H9 (cell line): ENCODE data around the gene CA9. TPM values are rescaled to one million over a fixed set of nuclear protein-coding genes. Genes with fewer than 3 reads are reported as not detected.

Experiments used
- DNase-seq: peaks from one replicate; pipeline ENCODE4 v3.0.0-alpha.2; 2017
- H2AFZ ChIP-seq: one replicate; pipeline ENCODE4 v1.6.1; 2013; ENCODE audit warnings: mild to moderate bottlenecking, low read length, control low read depth, moderate library complexity
- H2AK5ac ChIP-seq: 2 replicates; pipeline ENCODE4 v1.6.1; 2013; ENCODE audit warnings: low read length, control low read depth, mixed read lengths; ENCODE audit not compliant: insufficient read length
- H2BK120ac ChIP-seq: one replicate; pipeline ENCODE4 v1.6.1; 2013; ENCODE audit warnings: low read depth, mild to moderate bottlenecking, low read length, control low read depth, inconsistent platforms; ENCODE audit not compliant: poor library complexity, severe bottlenecking
- H2BK12ac ChIP-seq: 2 replicates; pipeline ENCODE4 v1.6.1; 2013; ENCODE audit warnings: low read length, control low read depth, mixed read lengths, low read depth; ENCODE audit not compliant: insufficient read length
- H2BK15ac ChIP-seq: 2 replicates; pipeline ENCODE4 v1.6.1; 2013; ENCODE audit warnings: low read depth, low read length, control low read depth
- H2BK20ac ChIP-seq: one replicate; pipeline ENCODE4 v1.6.1; 2013; ENCODE audit warnings: low read depth, mild to moderate bottlenecking, low read length, control low read depth, inconsistent platforms; ENCODE audit not compliant: poor library complexity, severe bottlenecking
- H2BK5ac ChIP-seq: 2 replicates; pipeline ENCODE4 v1.6.1; 2013; ENCODE audit warnings: low read length, control low read depth, mixed read lengths; ENCODE audit not compliant: insufficient read length
- H3K14ac ChIP-seq: 2 replicates; pipeline ENCODE4 v1.6.1; 2013; ENCODE audit warnings: low read length, control low read depth; ENCODE audit not compliant: insufficient read depth
- H3K18ac ChIP-seq: 2 replicates; pipeline ENCODE4 v1.6.1; 2013; ENCODE audit warnings: low read depth, mild to moderate bottlenecking, mixed read lengths, low read length, control low read depth; ENCODE audit not compliant: insufficient read length
- H3K23ac ChIP-seq: 2 replicates; pipeline ENCODE4 v1.6.1; 2013; ENCODE audit warnings: low read length, control low read depth, mixed read lengths, low read depth; ENCODE audit not compliant: insufficient read length
- H3K23me2 ChIP-seq: 2 replicates; pipeline ENCODE4 v1.6.1; 2013; ENCODE audit warnings: low read depth, mild to moderate bottlenecking, mixed read lengths, low read length, control low read depth; ENCODE audit not compliant: insufficient read length, poor library complexity, severe bottlenecking
- H3K27ac ChIP-seq: 2 replicates; pipeline ENCODE4 v1.5.1; 2013; ENCODE audit warnings: low read length, control low read depth, mixed read lengths, low read depth; ENCODE audit not compliant: insufficient read length
- H3K27me3 ChIP-seq: 2 replicates; pipeline ENCODE4 v1.6.1; 2013; ENCODE audit warnings: low read length, control low read depth, inconsistent platforms; ENCODE audit not compliant: insufficient read depth
- H3K4ac ChIP-seq: 2 replicates; pipeline ENCODE4 v1.6.1; 2013; ENCODE audit warnings: low read depth, mild to moderate bottlenecking, control low read depth, inconsistent platforms, low read length, moderate library complexity
- H3K4me1 ChIP-seq: 2 replicates; pipeline ENCODE4 v1.6.1; 2013; ENCODE audit warnings: low read length, control low read depth, inconsistent platforms; ENCODE audit not compliant: insufficient read depth
- H3K4me2 ChIP-seq: 2 replicates; pipeline ENCODE4 v1.6.1; 2013; ENCODE audit warnings: low read length, control low read depth, mixed read lengths; ENCODE audit not compliant: insufficient read length, insufficient read depth
- H3K56ac ChIP-seq: 2 replicates; pipeline ENCODE4 v1.6.1; 2013; ENCODE audit warnings: low read depth, mild to moderate bottlenecking, mixed read lengths, low read length, control low read depth; ENCODE audit not compliant: insufficient read length
- H3K79me1 ChIP-seq: 2 replicates; pipeline ENCODE4 v1.6.1; 2013; ENCODE audit warnings: low read depth, mild to moderate bottlenecking, moderate library complexity, low read length, control low read depth, inconsistent platforms; ENCODE audit not compliant: insufficient read depth, poor library complexity, severe bottlenecking
- H3K79me2 ChIP-seq: 2 replicates; pipeline ENCODE4 v1.6.1; 2013; ENCODE audit warnings: low read length, control low read depth, inconsistent platforms; ENCODE audit not compliant: insufficient read depth
- H3K9ac ChIP-seq: 2 replicates; pipeline ENCODE4 v1.6.1; 2013; ENCODE audit warnings: low read length, control low read depth, mixed read lengths; ENCODE audit not compliant: insufficient read length; ENCODE audit errors: extremely low read depth
- H3K9me3 ChIP-seq: one replicate; pipeline ENCODE4 v1.6.1; 2013; ENCODE audit warnings: low read depth, low read length, inconsistent platforms; ENCODE audit not compliant: control insufficient read depth
- H3T11ph ChIP-seq: one replicate; pipeline ENCODE4 v1.6.1; 2013; ENCODE audit warnings: mild to moderate bottlenecking, low read length, control low read depth, inconsistent platforms
- H4K20me1 ChIP-seq: one replicate; pipeline ENCODE4 v1.6.1; 2013; ENCODE audit not compliant: control insufficient read depth, insufficient read length, insufficient read depth
- H4K5ac ChIP-seq: 2 replicates; pipeline ENCODE4 v1.6.1; 2013; ENCODE audit warnings: low read depth, mild to moderate bottlenecking, mixed read lengths, low read length, control low read depth; ENCODE audit not compliant: insufficient read length
- H4K8ac ChIP-seq: replicated peaks from 2 replicates; pipeline ENCODE4 v1.6.1; 2013; ENCODE audit warnings: low read length, control low read depth, mixed read lengths, low read depth; ENCODE audit not compliant: insufficient read length
- H4K91ac ChIP-seq: 2 replicates; pipeline ENCODE4 v1.6.1; 2013; ENCODE audit warnings: low read depth, mild to moderate bottlenecking, moderate library complexity, mixed read lengths, low read length, control low read depth; ENCODE audit not compliant: insufficient read length
- H3K27ac Mint-ChIP-seq, 3 experiments: 2 replicates in 2 of 3; 3 replicates in 1 of 3; pipeline ENCODE4 v1.8.0; 2020 to 2021; ENCODE audit warnings: mixed read lengths in 3 of 3, mild to moderate bottlenecking in 1 of 3, moderate library complexity in 1 of 3
- H3K27me3 Mint-ChIP-seq: 2 replicates; pipeline ENCODE4 v1.8.0; 2021; ENCODE audit warnings: low read depth, mild to moderate bottlenecking, moderate library complexity, mixed read lengths
- H3K36me3 Mint-ChIP-seq, 3 experiments: 2 replicates in 2 of 3; 3 replicates in 1 of 3; pipeline ENCODE4 v1.8.0; 2020 to 2021; ENCODE audit warnings: low read depth in 3 of 3, mixed read lengths in 3 of 3; ENCODE audit not compliant: insufficient read depth in 1 of 3
- H3K4me1 Mint-ChIP-seq, 2 experiments: 2 replicates each; pipeline ENCODE4 v1.8.0; 2020; ENCODE audit warnings: mixed read lengths in 2 of 2
- H3K4me3 Mint-ChIP-seq, 2 experiments: 2 replicates in 1 of 2; 3 replicates in 1 of 2; pipeline ENCODE4 v1.8.0; 2020 to 2021; ENCODE audit warnings: mild to moderate bottlenecking in 2 of 2, mixed read lengths in 2 of 2, moderate library complexity in 1 of 2
- H3K9me3 Mint-ChIP-seq, 2 experiments: 2 replicates in 1 of 2; 3 replicates in 1 of 2; pipeline ENCODE4 v1.8.0; 2020; ENCODE audit warnings: mild to moderate bottlenecking in 2 of 2, mixed read lengths in 2 of 2, moderate library complexity in 1 of 2
- WGBS: extraction: QIAGEN DNeasy Blood & Tissue Kit; methylation state at CpG from one replicate; pipeline ENCODE4 v1.1.7; 2013; ENCODE audit warnings: missing lambda C conversion rate, low lambda C conversion rate, mixed read lengths; ENCODE audit not compliant: insufficient read length; ENCODE audit errors: extremely low coverage; 5-methylcytosine and 5-hydroxymethylcytosine counted together
- total RNA-seq: library from RNA; stranded (reverse); gene quantifications from 2 replicates; pipeline ENCODE4 v1.2.1, GENCODE V29; 2021
- TF ChIP-seq, protein P1 (sequence below): fragments of 200-600 bp; sonication (generic); conservative IDR thresholded peaks from 3 replicates; pipeline ENCODE4 v1.8.0; 2021; ENCODE audit warnings: antibody characterized with exemption, mild to moderate bottlenecking

CA9 gene
- total RNA-seq, 1 experiment from 2014 or later, result 0.94 TPM

GRCh38 chr9:35629597-35629996, 44.1 kb upstream of the CA9 start:
- no peaks in the 10 kb centered on the region for H3K27me3 ChIP-seq
- no peak overlapping the region for H2AK5ac ChIP-seq
- no peak overlapping the region for H3T11ph ChIP-seq
- H3K4ac ChIP-seq, result no peak overlapping the region
- no peaks in the 10 kb centered on the region for H4K20me1 ChIP-seq
- no peak overlapping the region for H2AFZ ChIP-seq
- H2BK15ac ChIP-seq, result no peak overlapping the region
- WGBS, result no CpG with 5 or more reads among the region's 5 CpGs
- no peak overlapping the region for H4K8ac ChIP-seq
- H2BK12ac ChIP-seq, result no peak overlapping the region
- no peaks in the 10 kb centered on the region for H3K9me3 Mint-ChIP-seq
- H4K5ac ChIP-seq, result no peak overlapping the region
- no peaks in the 10 kb centered on the region for H3K9me3 ChIP-seq
- H3K18ac ChIP-seq, result no peak overlapping the region
- H3K27ac Mint-ChIP-seq, result no peak overlapping the region
- H3K27me3 Mint-ChIP-seq, result no peaks in the 10 kb centered on the region; the same call in 1 of the 2 replicates
- H3K9ac ChIP-seq, result no peak overlapping the region
- H3K27ac ChIP-seq, result no peak overlapping the region
- no peak overlapping the region for H3K14ac ChIP-seq
- H3K4me3 Mint-ChIP-seq, result no peak overlapping the region
- H3K23me2 ChIP-seq, result no peaks in the 10 kb centered on the region
- H3K36me3 Mint-ChIP-seq, result no peaks in the 10 kb centered on the region
- TF ChIP-seq, protein P1, sequence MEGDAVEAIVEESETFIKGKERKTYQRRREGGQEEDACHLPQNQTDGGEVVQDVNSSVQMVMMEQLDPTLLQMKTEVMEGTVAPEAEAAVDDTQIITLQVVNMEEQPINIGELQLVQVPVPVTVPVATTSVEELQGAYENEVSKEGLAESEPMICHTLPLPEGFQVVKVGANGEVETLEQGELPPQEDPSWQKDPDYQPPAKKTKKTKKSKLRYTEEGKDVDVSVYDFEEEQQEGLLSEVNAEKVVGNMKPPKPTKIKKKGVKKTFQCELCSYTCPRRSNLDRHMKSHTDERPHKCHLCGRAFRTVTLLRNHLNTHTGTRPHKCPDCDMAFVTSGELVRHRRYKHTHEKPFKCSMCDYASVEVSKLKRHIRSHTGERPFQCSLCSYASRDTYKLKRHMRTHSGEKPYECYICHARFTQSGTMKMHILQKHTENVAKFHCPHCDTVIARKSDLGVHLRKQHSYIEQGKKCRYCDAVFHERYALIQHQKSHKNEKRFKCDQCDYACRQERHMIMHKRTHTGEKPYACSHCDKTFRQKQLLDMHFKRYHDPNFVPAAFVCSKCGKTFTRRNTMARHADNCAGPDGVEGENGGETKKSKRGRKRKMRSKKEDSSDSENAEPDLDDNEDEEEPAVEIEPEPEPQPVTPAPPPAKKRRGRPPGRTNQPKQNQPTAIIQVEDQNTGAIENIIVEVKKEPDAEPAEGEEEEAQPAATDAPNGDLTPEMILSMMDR, result no peak
- H4K91ac ChIP-seq, result no peak overlapping the region
- H3K4me1 ChIP-seq, result no peaks in the 10 kb centered on the region
- H3K4me1 Mint-ChIP-seq, result no peaks in the 10 kb centered on the region
- no peak overlapping the region for H2BK20ac ChIP-seq
- no peak overlapping the region for H3K56ac ChIP-seq
- H2BK120ac ChIP-seq, result no peak overlapping the region
- no peak for DNase-seq
- no peak overlapping the region for H3K4me2 ChIP-seq
- no peaks in the 10 kb centered on the region for H3K79me1 ChIP-seq
- no peak overlapping the region for H2BK5ac ChIP-seq
- no peaks in the 10 kb centered on the region for H3K79me2 ChIP-seq
- no peak overlapping the region for H3K23ac ChIP-seq
